Measurements from ENCODE around the gene ANKRD12.

ANKRD12 gene

GRCh38 chr18:9196568-9196967, 60.0 kb downstream of the ANKRD12 start:
- Histone ChIP-seq H3K9me3 (ENCODE audit: control insufficient read depth, insufficient read depth, low read depth, low read length) (no peaks in the 10 kb centered on the region), H3K36me3 (ENCODE audit: control insufficient read depth in 2 of 2, insufficient read depth in 1 of 2, low read length in 2 of 2) (no peaks in the 10 kb centered on the region; a peak in 2 of 3 replicates), H3K4me3 (ENCODE audit: low read depth, low read length) (no peak overlapping the region), H3K4me1 (ENCODE audit: control insufficient read depth, insufficient read depth, low read length) (peaks cover 12% of the 10 kb centered on the region; the same call in 1 of the 2 replicates), H3K27ac (ENCODE audit: extremely low read depth, low read depth, low read length) (no peak overlapping the region)
- TF ChIP-seq ZNF2 (tag by site-specific recombination; IDR thresholded peaks at IDR 0.05) (no peak), ZNF626 (tag by site-specific recombination; IDR thresholded peaks at IDR 0.05) (no peak), ZNF148 (tag by site-specific recombination; IDR thresholded peaks at IDR 0.05; ENCODE audit: borderline replicate concordance) (no peak), ZNF366 (tag by site-specific recombination; conservative IDR thresholded peaks at IDR 0.05) (no peak), ZNF16 (tag by site-specific recombination; IDR thresholded peaks at IDR 0.05; ENCODE audit: low read depth) (no peak), TCF7L2 (IDR thresholded peaks at IDR 0.05; ENCODE audit: borderline replicate concordance, low read depth, low read length) (no peak), ZNF548 (tag by site-specific recombination; IDR thresholded peaks at IDR 0.05) (no peak), ZNF266 (tag by site-specific recombination; IDR thresholded peaks at IDR 0.05; ENCODE audit: low read depth) (no peak), REST (tag by site-specific recombination; IDR thresholded peaks at IDR 0.05) (no peak), HOXD13 (CRISPR knock-in tag; IDR thresholded peaks at IDR 0.05; ENCODE audit: borderline replicate concordance) (no peak), KLF7 (tag by site-specific recombination; IDR thresholded peaks at IDR 0.05; ENCODE audit: borderline replicate concordance) (no peak), GLIS1 (tag by site-specific recombination; IDR thresholded peaks at IDR 0.05) (no peak), ZNF580 (tag by site-specific recombination; IDR thresholded peaks at IDR 0.05) (no peak), ZNF488 (tag by site-specific recombination; IDR thresholded peaks at IDR 0.05) (no peak), ZNF670 (tag by site-specific recombination; IDR thresholded peaks at IDR 0.05; ENCODE audit: low read depth) (no peak), ZNF645 (tag by site-specific recombination; IDR thresholded peaks at IDR 0.05) (no peak), ZNF473 (tag by site-specific recombination; IDR thresholded peaks at IDR 0.05) (no peak), ZFP41 (tag by site-specific recombination; IDR thresholded peaks at IDR 0.05; ENCODE audit: borderline replicate concordance) (no peak)
- ChIA-PET POLR2A (no interaction called here), CTCF (no interaction called here)

Measured in HEK293 (cell line).